ENCODE data around the gene NELFB. TPM values are rescaled to one million over a fixed set of nuclear protein-coding genes. Genes with fewer than 3 reads are reported as not detected.

Gene NELFB
- polyA plus RNA-seq, 1 donor from 2014 or later: 64.7 TPM

- Histone ChIP-seq H3K36me3 (ENCODE audit: insufficient read depth, low read length) (no peaks in the 10 kb centered on the region), H3K9me2 (ENCODE audit: insufficient read depth, low read length) (no peaks in the 10 kb centered on the region), H2AFZ (ENCODE audit: low read depth, low read length) (no peak overlapping the region), H3F3A (ENCODE audit: insufficient read depth, low read length, poor library complexity, severe bottlenecking) (no peaks in the 10 kb centered on the region), H3K27ac (ENCODE audit: low read length) (no peak overlapping the region), H3K4me3 (ENCODE audit: low read length) (no peak overlapping the region), H3K27me3 (ENCODE audit: insufficient read depth, low read depth, low read length) (no peaks in the 10 kb centered on the region), H3K9me3 (ENCODE audit: low read length) (no peaks in the 10 kb centered on the region), H3K9ac (ENCODE audit: low read length) (no peak overlapping the region), H4K20me1 (ENCODE audit: insufficient read depth) (no peaks in the 10 kb centered on the region), H3K79me2 (replicated peaks; ENCODE audit: insufficient read depth, low read length) (no peaks in the 10 kb centered on the region), H3K4me2 (ENCODE audit: low read length) (no peak overlapping the region)
- no peak for TF ChIP-seq CTCF (IDR thresholded peaks at IDR 0.05; ENCODE audit: poor library complexity, severe bottlenecking)
- TF ChIP-seq TAF1 (IDR thresholded peaks at IDR 0.05; ENCODE audit: low read depth): no peak
- no peak for TF ChIP-seq MXI1 (conservative IDR thresholded peaks at IDR 0.05; ENCODE audit: poor library complexity, severe bottlenecking)
- TF ChIP-seq EZH2 (IDR thresholded peaks at IDR 0.05; ENCODE audit: borderline replicate concordance, insufficient read depth, low read length, poor library complexity, severe bottlenecking): no peak
- TF ChIP-seq SMC3 (conservative IDR thresholded peaks at IDR 0.05; ENCODE audit: poor library complexity): no peak
- no peak for TF ChIP-seq POLR2AphosphoS5 (IDR thresholded peaks at IDR 0.05)
- no peak for TF ChIP-seq EP300 (conservative IDR thresholded peaks at IDR 0.05; ENCODE audit: poor library complexity, severe bottlenecking)
- no peak for TF ChIP-seq RAD21 (conservative IDR thresholded peaks at IDR 0.05)
- no peak for TF ChIP-seq REST (IDR thresholded peaks at IDR 0.05; ENCODE audit: borderline replicate concordance)
These were observed 38.5 kb downstream of the NELFB start for GRCh38 chr9:137293482-137294090.

GRCh38 chr9:137294091-137294680 lies 39.1 kb downstream of the NELFB start:
- TF ChIP-seq REST (IDR thresholded peaks at IDR 0.05; ENCODE audit: borderline replicate concordance) (no peak), CTCF (IDR thresholded peaks at IDR 0.05; ENCODE audit: poor library complexity, severe bottlenecking) (no peak), EP300 (conservative IDR thresholded peaks at IDR 0.05; ENCODE audit: poor library complexity, severe bottlenecking) (no peak), RAD21 (conservative IDR thresholded peaks at IDR 0.05) (no peak), SMC3 (conservative IDR thresholded peaks at IDR 0.05; ENCODE audit: poor library complexity) (no peak), MXI1 (conservative IDR thresholded peaks at IDR 0.05; ENCODE audit: poor library complexity, severe bottlenecking) (no peak), TAF1 (IDR thresholded peaks at IDR 0.05; ENCODE audit: low read depth) (no peak), POLR2AphosphoS5 (IDR thresholded peaks at IDR 0.05) (no peak)
- no peaks in the 10 kb centered on the region for H3F3A ChIP-seq (ENCODE audit: insufficient read depth, low read length, poor library complexity, severe bottlenecking)
- no peak overlapping the region for H3K9ac ChIP-seq (ENCODE audit: low read length)
- H3K9me2 ChIP-seq (ENCODE audit: insufficient read depth, low read length): no peaks in the 10 kb centered on the region
- no peaks in the 10 kb centered on the region for H3K9me3 ChIP-seq (ENCODE audit: low read length)
- H2AFZ ChIP-seq (ENCODE audit: low read depth, low read length): no peak overlapping the region
- H4K20me1 ChIP-seq (ENCODE audit: insufficient read depth): no peaks in the 10 kb centered on the region
- no peaks in the 10 kb centered on the region for H3K79me2 ChIP-seq (replicated peaks; ENCODE audit: insufficient read depth, low read length)
- H3K4me3 ChIP-seq (ENCODE audit: low read length): no peak overlapping the region
- H3K27me3 ChIP-seq (ENCODE audit: insufficient read depth, low read depth, low read length): no peaks in the 10 kb centered on the region
- H3K36me3 ChIP-seq (ENCODE audit: insufficient read depth, low read length): no peaks in the 10 kb centered on the region
- no peak overlapping the region for H3K4me2 ChIP-seq (ENCODE audit: low read length)
- H3K27ac ChIP-seq (ENCODE audit: low read length): no peak overlapping the region
